Spleen (tissue), 11 donors: ENCODE data around the gene GAL3ST1. TPM values are rescaled to one million over a fixed set of nuclear protein-coding genes. Genes with fewer than 3 reads are reported as not detected.

ENCODE experiments used
- DNase-seq: peaks from one replicate; pipeline ENCODE4 v3.0.0-alpha.2; 2020
- H3K27ac ChIP-seq, 8 donors: fragments of 200-600 bp; sonication (generic) in 7 of 8; 1 replicate in 4 of 8; 2 replicates in 4 of 8; pipeline versions ENCODE4 v1.5.0 to v1.8.0; 2016 to 2021; ENCODE audit warnings: inconsistent platforms in 4 of 8, mild to moderate bottlenecking in 4 of 8, moderate library complexity in 1 of 8
- H3K27me3 ChIP-seq, 7 donors: fragments of 200-600 bp; sonication (generic) in 6 of 7; replicated peaks in 1 of 7; 1 replicate in 4 of 7; 2 replicates in 3 of 7; pipeline versions ENCODE4 v1.5.0 to v1.8.0; 2016 to 2021; ENCODE audit warnings: inconsistent platforms in 3 of 7, mild to moderate bottlenecking in 1 of 7
- H3K36me3 ChIP-seq, 6 donors: fragments of 200-600 bp; sonication (generic) in 5 of 6; 1 replicate in 4 of 6; 2 replicates in 2 of 6; pipeline versions ENCODE4 v1.5.0 to v1.8.0; 2016 to 2021; ENCODE audit warnings: inconsistent platforms in 2 of 6
- H3K4me1 ChIP-seq, 6 donors: fragments of 200-600 bp; sonication (generic) in 5 of 6; 1 replicate in 3 of 6; 2 replicates in 3 of 6; pipeline versions ENCODE4 v1.5.0 to v1.8.0; 2016 to 2021; ENCODE audit warnings: inconsistent platforms in 3 of 6
- H3K4me3 ChIP-seq, 8 donors: fragments of 200-600 bp; sonication (generic) in 7 of 8; 1 replicate in 4 of 8; 2 replicates in 4 of 8; pipeline versions ENCODE4 v1.5.0 to v1.8.0; 2016 to 2021; ENCODE audit warnings: inconsistent platforms in 4 of 8, mild to moderate bottlenecking in 4 of 8, moderate library complexity in 2 of 8
- H3K9me3 ChIP-seq, 8 donors: fragments of 200-600 bp; sonication (generic) in 7 of 8; 1 replicate in 4 of 8; 2 replicates in 4 of 8; pipeline versions ENCODE4 v1.5.0 to v1.8.0; 2016 to 2021; ENCODE audit warnings: inconsistent platforms in 4 of 8
- POLR2A ChIP-seq, 3 donors: fragments of 450-650 bp; IDR thresholded peaks; one replicate each; pipeline ENCODE4 v1.5.1; 2017; ENCODE audit warnings: antibody characterized with exemption in 3 of 3, mild to moderate bottlenecking in 1 of 3
- POLR2AphosphoS5 ChIP-seq, 3 donors: sonication (generic); formaldehyde crosslinking; IDR thresholded peaks; one replicate each; pipeline ENCODE4 v1.5.1; 2017; ENCODE audit warnings: antibody characterized with exemption in 3 of 3
- WGBS, 5 donors: extraction: QIAGEN DNeasy Blood & Tissue Kit in 3 of 5; methylation state at CpG; one replicate each; pipeline versions ENCODE4 v1.1.5 to v1.1.7; 2013 to 2018; 5-methylcytosine and 5-hydroxymethylcytosine counted together
- intact Hi-C: fragments of 100-400 bp; cut with DNase I; formaldehyde crosslinking; loops from one replicate; pipeline ENCODE4 v1.15.0; 2023; ENCODE audit warnings: low total_unique reads
- polyA plus RNA-seq, 3 donors: library from polyadenylated mRNA; stranded (reverse); fragments of 200-250 nt; gene quantifications; one replicate each; pipeline ENCODE4 v1.2.1, GENCODE V29; 2013
- total RNA-seq, 7 donors: library from RNA; depleted of rRNA in 3 of 7; stranded (reverse); fragments of >200 nt in 3 of 7; fragmentation: NEBNext Ultra II Directional in 4 of 7; extraction: Animal tissue kit (Norgen Biotek cat#: 25700) in 4 of 7; gene quantifications; one replicate each; pipeline versions ENCODE4 v1.1.0 to v1.2.1, GENCODE V29; 2016 to 2021
- TF ChIP-seq, protein P1 (sequence below), 11 experiments: fragments of 200-600 bp in 7 of 11; fragments of 450-650 bp in 4 of 11; sonication (generic) in 4 of 11; IDR thresholded peaks in 8 of 11; conservative IDR thresholded peaks in 3 of 11; 1 replicate in 7 of 11; 2 replicates in 4 of 11; pipeline versions ENCODE4 v1.4.0 to v1.8.0; 2016 to 2021; ENCODE audit warnings: antibody characterized with exemption in 11 of 11, inconsistent platforms in 4 of 11, mild to moderate bottlenecking in 1 of 11
- donor health status: healthy with polysubstance abuse.
- donor health status: DM: no; HTN: no; CAD: no; lungs with moderate emphysema.
- donor health status: DM: no; HTN: no; CAD: no.
- donor health status: Bipolar disorder and iron deficiency.
- donor health status: healthy.
- donor health status: DM: no; HTN: no; CAD: no.
- donor health status: DM: yes; HTN: yes; CAD: no.

Gene GAL3ST1
- total and polyA plus RNA-seq, 10 donors = 0.15 to 2.1 (median 0.51) TPM; not detected in 5

DNA sequence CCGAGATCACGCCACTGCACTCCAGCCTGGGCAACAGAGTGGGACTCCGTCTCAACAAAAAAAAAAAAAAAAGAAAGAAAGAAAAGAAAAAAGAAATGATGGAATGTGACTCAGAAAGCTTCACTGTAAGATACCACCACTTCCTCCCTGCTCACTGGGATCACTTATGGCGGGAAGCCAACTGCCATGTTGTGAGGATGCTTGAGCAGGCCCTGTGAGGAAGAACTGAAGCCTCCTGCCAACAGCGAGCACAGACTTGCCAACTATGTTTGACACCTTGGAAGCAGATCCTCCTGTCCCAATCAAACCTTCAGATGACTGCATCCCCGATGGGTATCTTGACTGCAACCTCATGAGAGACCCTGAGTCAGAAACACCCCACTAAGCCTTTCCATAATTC, 36.2 kb downstream of the GAL3ST1 start:
- Histone ChIP-seq H3K4me1 (peaks cover 0 to 14% (median 10%) of the 10 kb centered on the region in 6 donors), H3K9me3 (no peaks in the 10 kb centered on the region), H3K4me3 (no peak overlapping the region), H3K27ac (no peak overlapping the region), H3K27me3 (peaks cover 0 to 36% (median 16%) of the 10 kb centered on the region in 7 donors), H3K36me3 (no peaks in the 10 kb centered on the region)
- intact Hi-C loops = no loop called here
- no peak for DNase-seq
- 83 to 93% (median 92%) methylated on average over 6 of the region's 6 CpGs for whole genome bisulfite sequencing, 5 donors
- no peak for TF ChIP-seq POLR2AphosphoS5 (IDR thresholded peaks at IDR 0.05)
- TF ChIP-seq, protein P1, sequence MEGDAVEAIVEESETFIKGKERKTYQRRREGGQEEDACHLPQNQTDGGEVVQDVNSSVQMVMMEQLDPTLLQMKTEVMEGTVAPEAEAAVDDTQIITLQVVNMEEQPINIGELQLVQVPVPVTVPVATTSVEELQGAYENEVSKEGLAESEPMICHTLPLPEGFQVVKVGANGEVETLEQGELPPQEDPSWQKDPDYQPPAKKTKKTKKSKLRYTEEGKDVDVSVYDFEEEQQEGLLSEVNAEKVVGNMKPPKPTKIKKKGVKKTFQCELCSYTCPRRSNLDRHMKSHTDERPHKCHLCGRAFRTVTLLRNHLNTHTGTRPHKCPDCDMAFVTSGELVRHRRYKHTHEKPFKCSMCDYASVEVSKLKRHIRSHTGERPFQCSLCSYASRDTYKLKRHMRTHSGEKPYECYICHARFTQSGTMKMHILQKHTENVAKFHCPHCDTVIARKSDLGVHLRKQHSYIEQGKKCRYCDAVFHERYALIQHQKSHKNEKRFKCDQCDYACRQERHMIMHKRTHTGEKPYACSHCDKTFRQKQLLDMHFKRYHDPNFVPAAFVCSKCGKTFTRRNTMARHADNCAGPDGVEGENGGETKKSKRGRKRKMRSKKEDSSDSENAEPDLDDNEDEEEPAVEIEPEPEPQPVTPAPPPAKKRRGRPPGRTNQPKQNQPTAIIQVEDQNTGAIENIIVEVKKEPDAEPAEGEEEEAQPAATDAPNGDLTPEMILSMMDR (IDR thresholded peaks at IDR 0.05 in 8 of 11, conservative IDR thresholded peaks at IDR 0.05 in 3 of 11) = no peak
- TF ChIP-seq POLR2A (IDR thresholded peaks at IDR 0.05) = no peak

DNA sequence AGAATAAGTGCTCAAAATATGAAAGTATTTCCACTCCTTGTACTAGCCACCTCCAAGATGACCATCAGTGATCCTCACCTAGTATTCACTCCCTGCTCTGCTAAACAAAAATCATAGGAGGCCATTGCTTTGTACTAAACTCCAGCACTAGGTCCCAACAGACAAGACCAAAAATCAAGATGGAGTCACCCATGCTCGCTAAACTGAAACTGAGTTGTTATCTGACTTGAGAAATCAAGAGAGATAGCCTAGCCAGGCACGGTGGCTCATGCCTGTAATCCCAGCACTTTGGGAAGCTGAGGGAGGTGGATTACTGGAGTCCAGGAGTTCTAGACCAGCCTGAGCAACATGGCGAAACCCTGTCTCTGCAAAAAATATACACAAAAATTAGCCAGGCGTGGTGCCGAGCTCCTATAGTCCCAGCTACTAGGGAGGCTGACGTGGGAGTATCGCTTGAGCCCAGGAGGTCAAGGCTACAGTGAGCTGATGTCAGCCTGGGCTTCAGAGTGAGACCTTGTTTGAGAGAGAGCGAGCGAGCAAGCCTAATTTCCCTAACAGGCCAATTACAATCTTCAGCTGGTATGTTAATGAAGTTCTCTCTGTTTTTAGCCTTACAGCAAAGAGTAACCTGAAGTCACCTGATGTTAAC, 37.3 kb downstream of the GAL3ST1 start:
- intact Hi-C loops = no loop called here
- no peaks in the 10 kb centered on the region for H3K36me3 ChIP-seq
- TF ChIP-seq, protein P1 (IDR thresholded peaks at IDR 0.05 in 8 of 11, conservative IDR thresholded peaks at IDR 0.05 in 3 of 11) = no peak
- TF ChIP-seq POLR2A (IDR thresholded peaks at IDR 0.05) (no peak), POLR2AphosphoS5 (IDR thresholded peaks at IDR 0.05) (no peak)
- no peak for DNase-seq
- WGBS, 5 donors = 69 to 83% (median 81%) methylated on average over 9 of the region's 9 CpGs
- H3K9me3 ChIP-seq = no peaks in the 10 kb centered on the region
- peaks cover 0 to 25% (median 7%) of the 10 kb centered on the region in 7 donors for H3K27me3 ChIP-seq
- no peak overlapping the region for H3K27ac ChIP-seq
- H3K4me3 ChIP-seq = no peak overlapping the region
- H3K4me1 ChIP-seq = peaks cover 0 to 7% (median 4%) of the 10 kb centered on the region in 6 donors

- no peak for DNase-seq
- intact Hi-C loops = no loop called here
- Histone ChIP-seq H3K27ac (no peak overlapping the region), H3K27me3 (peaks cover 0 to 6% (median 0%) of the 10 kb centered on the region in 7 donors), H3K4me3 (no peak overlapping the region), H3K36me3 (no peaks in the 10 kb centered on the region), H3K4me1 (no peaks in the 10 kb centered on the region), H3K9me3 (no peaks in the 10 kb centered on the region)
- 86 to 92% (median 90%) methylated on average over 4 of the region's 4 CpGs for WGBS, 5 donors
- no peak for TF ChIP-seq POLR2A (IDR thresholded peaks at IDR 0.05)
- no peak for TF ChIP-seq POLR2AphosphoS5 (IDR thresholded peaks at IDR 0.05)
- TF ChIP-seq, protein P1 (IDR thresholded peaks at IDR 0.05 in 8 of 11, conservative IDR thresholded peaks at IDR 0.05 in 3 of 11) = no peak
Measured at GRCh38 chr22:30535182-30535581, 39.3 kb downstream of the GAL3ST1 start.

DNA sequence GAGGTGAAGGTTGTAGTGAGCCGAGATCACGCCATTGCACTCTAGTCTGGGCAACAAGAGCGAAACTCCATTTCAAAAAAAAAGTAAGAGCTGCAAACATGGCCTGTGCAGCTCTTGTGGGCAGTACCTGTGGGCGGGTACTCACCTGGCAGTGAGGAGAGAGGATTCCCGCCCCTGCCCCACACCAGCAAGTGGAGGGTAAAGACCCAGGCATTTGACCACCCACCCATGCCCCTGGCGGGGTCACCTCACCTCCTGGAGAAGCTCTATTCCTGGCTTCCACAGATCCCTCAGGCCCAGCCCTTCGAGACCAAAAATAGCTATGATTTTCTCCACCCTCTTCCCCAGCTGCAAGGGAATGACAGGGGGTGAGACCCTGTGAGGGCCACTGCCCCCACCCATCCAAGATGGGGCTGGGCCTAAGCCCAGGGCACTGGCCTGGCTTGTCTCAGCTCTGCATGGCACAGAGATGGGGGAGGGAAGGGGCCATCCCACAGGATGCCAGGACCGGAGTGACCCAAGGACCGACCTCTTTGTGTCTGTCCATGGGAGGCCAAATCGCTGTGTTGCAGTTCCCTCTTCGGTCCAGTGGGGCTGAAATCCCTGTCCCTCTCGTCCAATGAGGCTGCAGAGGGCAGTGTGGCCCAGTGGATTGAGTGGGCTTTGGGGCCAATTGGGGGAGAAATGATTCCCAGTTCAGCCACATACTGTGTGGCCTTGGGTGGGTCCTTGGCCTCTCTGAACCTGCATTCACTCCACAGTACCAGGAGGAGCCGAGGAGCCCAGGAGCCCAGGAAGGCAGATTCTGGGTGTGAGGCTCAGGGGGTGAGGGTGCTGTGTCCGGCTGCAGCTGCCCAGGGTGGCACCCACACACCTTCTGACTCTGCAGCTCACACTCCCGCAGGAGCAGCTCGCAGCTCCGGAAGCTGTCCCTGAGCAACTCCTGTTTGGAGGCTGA, 42.5 kb downstream of the GAL3ST1 start:
- TF ChIP-seq, protein P1 (IDR thresholded peaks at IDR 0.05 in 8 of 11, conservative IDR thresholded peaks at IDR 0.05 in 3 of 11) = no peak
- no peak for TF ChIP-seq POLR2A (IDR thresholded peaks at IDR 0.05)
- TF ChIP-seq POLR2AphosphoS5 (IDR thresholded peaks at IDR 0.05) = no peak
- 83 to 92% (median 88%) methylated on average over 13 to 17 of the region's 17 CpGs for WGBS, 5 donors
- no peak for DNase-seq
- Histone ChIP-seq H3K9me3 (no peaks in the 10 kb centered on the region), H3K4me3 (no peak overlapping the region), H3K27ac (no peak overlapping the region), H3K4me1 (no peaks in the 10 kb centered on the region), H3K27me3 (no peaks in the 10 kb centered on the region), H3K36me3 (no peaks in the 10 kb centered on the region)
- intact Hi-C loops = no loop called here
